K562 (cell line): ENCODE measurements around the gene TMEM131L. TPM values are rescaled to one million over a fixed set of nuclear protein-coding genes. Genes with fewer than 3 reads are reported as not detected.

Experiments
- ATAC-seq: fragments of 200-7000 bp; cut with Tn5 transposase; 3 replicates; pipeline ENCODE4 v1.9.1; 2020; ENCODE audit warnings: moderate library complexity
- BruUV-seq: library from RNA; stranded (reverse); fragments of 400-500 nt; replicated peaks from 2 replicates; lab custom pipeline; 2021; lab: Mats Ljungman, UMichigan
- CTCF ChIA-PET: fragments of 300-600 bp; formaldehyde crosslinking; extraction: SDS; loops from one replicate; lab custom pipeline; 2021; ENCODE audit warnings: low intra/inter-chr PET ratio; lab: Yijun Ruan, JAX
- POLR2A ChIA-PET: fragments of 300-600, 350-650 bp; sonication (Branson Sonifier 250); formaldehyde crosslinking; extraction: SDS; loops from one replicate; lab custom pipeline; 2021; ENCODE audit warnings: antibody characterized with exemption, inconsistent platforms; lab: Yijun Ruan, JAX
- DNase-seq, 4 experiments: peaks; one replicate each; pipeline versions ENCODE4 v3.0.0 to v3.0.0-alpha.2; 2011 to 2018; ENCODE audit warnings: low spot score in 3 of 4, mixed read lengths in 3 of 4; ENCODE audit errors: extremely low read depth in 1 of 4
- FAIRE-seq: peaks from 2 replicates; lab custom pipeline; 2011; peaks lifted over from hg19 to GRCh38; lab: Jason Lieb, UNC
- H2AFZ ChIP-seq: 2 replicates; pipeline ENCODE4 v1.6.0; 2011; ENCODE audit warnings: low read depth, low read length, control low read depth, inconsistent platforms
- H3K27ac ChIP-seq: fragments of 200-600 bp; 3 replicates; pipeline ENCODE4 v1.8.0; 2011; ENCODE audit warnings: low read depth, mild to moderate bottlenecking, control low read depth, inconsistent platforms, low read length, moderate library complexity, mixed read lengths; ENCODE audit errors: extremely low read depth
- H3K27me3 ChIP-seq, 2 experiments: fragments of 300-600 bp in 1 of 2; 2 replicates in 1 of 2; 3 replicates in 1 of 2; pipeline versions ENCODE4 v1.6.0 to v1.8.0; 2011; ENCODE audit warnings: inconsistent platforms in 2 of 2, low read length in 2 of 2, mild to moderate bottlenecking in 1 of 2, mixed read lengths in 1 of 2, moderate library complexity in 1 of 2; ENCODE audit not compliant: control insufficient read depth in 2 of 2, insufficient read depth in 2 of 2
- H3K36me3 ChIP-seq: fragments of 300-600 bp; 3 replicates; pipeline ENCODE4 v1.8.0; 2011; ENCODE audit warnings: mild to moderate bottlenecking, low read length, inconsistent platforms; ENCODE audit not compliant: control insufficient read depth, insufficient read depth
- H3K4me1 ChIP-seq, 2 experiments: fragments of 200-600 bp in 1 of 2; replicated peaks in 1 of 2; 2 replicates in 1 of 2; 3 replicates in 1 of 2; pipeline versions ENCODE4 v1.5.1 to v1.8.0; 2011; ENCODE audit warnings: inconsistent platforms in 2 of 2, low read length in 2 of 2, mild to moderate bottlenecking in 1 of 2, mixed read lengths in 1 of 2, moderate library complexity in 1 of 2; ENCODE audit not compliant: control insufficient read depth in 2 of 2, insufficient read depth in 2 of 2
- H3K4me2 ChIP-seq: 2 replicates; pipeline ENCODE4 v1.6.1; 2011; ENCODE audit warnings: low read length, control low read depth, inconsistent platforms, mixed read lengths; ENCODE audit not compliant: insufficient read depth
- H3K4me3 ChIP-seq: fragments of 200-600 bp; sonication (generic), shearing (Covaris generic); 2 replicates; pipeline ENCODE4 v1.5.1; 2016; ENCODE audit warnings: control low read depth, inconsistent platforms
- H3K79me2 ChIP-seq: fragments of 200-600 bp; 3 replicates; pipeline ENCODE4 v1.8.0; 2011; ENCODE audit warnings: low read length, inconsistent platforms; ENCODE audit not compliant: control insufficient read depth, insufficient read depth
- H3K9ac ChIP-seq, 2 experiments: 2 replicates each; pipeline versions ENCODE4 v1.6.0 to v1.6.1; 2011; ENCODE audit warnings: low read depth in 2 of 2, low read length in 2 of 2, control low read depth in 1 of 2, inconsistent platforms in 1 of 2, mild to moderate bottlenecking in 1 of 2, mixed read lengths in 1 of 2; ENCODE audit not compliant: insufficient read depth in 1 of 2
- H3K9me1 ChIP-seq: one replicate; pipeline ENCODE4 v1.6.0; 2011; ENCODE audit warnings: inconsistent platforms, mild to moderate bottlenecking, low read length, moderate library complexity; ENCODE audit not compliant: control insufficient read depth, insufficient read depth
- H3K9me3 ChIP-seq: replicated peaks from 2 replicates; pipeline ENCODE4 v1.5.1; 2011; ENCODE audit warnings: low read depth, low read length, inconsistent platforms; ENCODE audit not compliant: control insufficient read depth, insufficient read depth
- H4K20me1 ChIP-seq: replicated peaks from 2 replicates; pipeline ENCODE4 v1.6.1; 2011; ENCODE audit warnings: low read length, inconsistent platforms, mixed read lengths; ENCODE audit not compliant: control insufficient read depth, insufficient read depth
- C11orf30 ChIP-seq: fragments of 450-650 bp; IDR thresholded peaks from 2 replicates; pipeline ENCODE4 v1.6.1; 2016; ENCODE audit warnings: low read depth, mild to moderate bottlenecking
- CEBPB ChIP-seq: fragments of 450-650 bp; IDR thresholded peaks from 2 replicates; pipeline ENCODE4 v1.6.1; 2016; ENCODE audit warnings: missing genetic modification characterization, missing compliant biosample characterization
- COPS2 ChIP-seq: fragments of 450-650 bp; conservative IDR thresholded peaks from 2 replicates; pipeline ENCODE4 v1.6.1; 2016; ENCODE audit warnings: mild to moderate bottlenecking, moderate library complexity
- DNMT1 ChIP-seq: fragments of 450-650 bp; IDR thresholded peaks from 2 replicates; pipeline ENCODE4 v1.6.1; 2016; ENCODE audit warnings: antibody characterized with exemption, mild to moderate bottlenecking
- EZH2 ChIP-seq: IDR thresholded peaks from 2 replicates; pipeline ENCODE4 v1.6.1; 2012; ENCODE audit warnings: low read depth, mild to moderate bottlenecking, inconsistent platforms, low read length, borderline replicate concordance
- HCFC1 ChIP-seq: IDR thresholded peaks from 2 replicates; pipeline ENCODE4 v1.6.1; 2012; ENCODE audit warnings: low read depth, low read length, improper control_type of control experiment
- HDAC8 ChIP-seq: fragments of 450-650 bp; IDR thresholded peaks from 2 replicates; pipeline ENCODE4 v1.6.1; 2016; ENCODE audit warnings: mild to moderate bottlenecking, missing genetic modification characterization, moderate library complexity, missing compliant biosample characterization
- HNRNPL ChIP-seq: fragments of 200-400 bp; formaldehyde crosslinking; IDR thresholded peaks from 2 replicates; pipeline ENCODE4 v1.6.1; 2017; ENCODE audit warnings: low read depth, mild to moderate bottlenecking, low read length
- LEF1 ChIP-seq: fragments of 450-650 bp; IDR thresholded peaks from 2 replicates; pipeline ENCODE4 v1.6.1; 2016; ENCODE audit warnings: mild to moderate bottlenecking
- MAX ChIP-seq: sonication (generic); formaldehyde crosslinking; IDR thresholded peaks from 2 replicates; pipeline ENCODE4 v1.9.0; 2022; ENCODE audit warnings: mild to moderate bottlenecking, missing genetic modification reagents
- NFE2 ChIP-seq: IDR thresholded peaks from 2 replicates; pipeline ENCODE4 v1.6.1; 2014; ENCODE audit warnings: antibody characterized with exemption, low read depth
- PTTG1 ChIP-seq: fragments of 450-650 bp; IDR thresholded peaks from 2 replicates; pipeline ENCODE4 v1.6.1; 2016; ENCODE audit warnings: low read depth, mild to moderate bottlenecking, missing genetic modification characterization, missing compliant biosample characterization
- USF2 ChIP-seq: sonication (generic); formaldehyde crosslinking; IDR thresholded peaks from 2 replicates; pipeline ENCODE4 v1.5.0; 2020; ENCODE audit warnings: missing genetic modification reagents
- ZNF316 ChIP-seq: fragments of 450-650 bp; IDR thresholded peaks from 2 replicates; pipeline ENCODE4 v1.6.1; 2016
- WGBS: fragments of 100-300 bp; shearing (Covaris generic); methylation state at CpG from one replicate; pipeline ENCODE4 v1.1.6; 2016; ENCODE audit warnings: low coverage, mixed read lengths; ENCODE audit not compliant: insufficient coverage; ENCODE audit errors: missing lambda C conversion rate; 5-methylcytosine and 5-hydroxymethylcytosine counted together
- in situ Hi-C: fragments of 300-500 bp; cut with MboI; formaldehyde crosslinking; loops from 4 replicates; pipeline ENCODE4 v1.15.0; 2018; ENCODE audit warnings: inconsistent platforms, mixed read lengths
- intact Hi-C: fragments of 100-400 bp; cut with micrococcal nuclease; formaldehyde crosslinking; loops from 2 replicates; pipeline ENCODE4 v1.14.2; 2022
- polyA plus RNA-seq, 8 experiments: library from polyadenylated mRNA; depleted of rRNA in 4 of 8; stranded (reverse) in 5 of 8; unstranded in 3 of 8; fragments of >200 nt; fragmentation: Nextera tagmentation in 2 of 8; fragmentation: Illumina TruSeq in 1 of 8; extraction: Ambion mirVana in 2 of 8; extraction: Trizol in 1 of 8; gene quantifications; 2 replicates each; pipeline versions ENCODE4 v1.2.1 to v1.2.3, GENCODE V29; 2011 to 2014; ENCODE audit warnings: inconsistent platforms in 1 of 8, missing spikeins in 1 of 8
- total RNA-seq, 7 experiments: library from RNA; depleted of rRNA in 6 of 7; stranded (reverse); fragments of >200 nt in 6 of 7; fragmentation: Illumina TruSeq in 2 of 7; extraction: Trizol in 2 of 7; gene quantifications; 2 replicates each; pipeline versions ENCODE4 v1.2.1 to v1.2.3, GENCODE V29; 2011 to 2021; ENCODE audit warnings: low replicate concordance in 1 of 7
- TF ChIP-seq, protein P1 (sequence below), 3 experiments: fragments of 200-800 bp in 1 of 3; fragments of 250-450 bp in 1 of 3; fragments of 450-650 bp in 1 of 3; sonication (Bioruptor Pico) in 1 of 3; sonication (Bioruptor generic) in 1 of 3; formaldehyde crosslinking in 1 of 3; IDR thresholded peaks; 2 replicates each; pipeline versions ENCODE4 v1.6.1 to v1.8.0; 2016 to 2022; ENCODE audit warnings: mild to moderate bottlenecking in 2 of 3, missing genetic modification characterization in 2 of 3, missing compliant biosample characterization in 1 of 3, moderate library complexity in 1 of 3

The TMEM131L gene
- total and polyA plus RNA-seq, 9 of the 15 experiments (the other 6 are each of a cell fraction or from before 2014, with no cell fraction given), result 1.2 to 20.8 (median 12.9) TPM

GRCh38 chr4:153506341-153507309 is 40.5 kb downstream of the TMEM131L start:
- H3K27ac ChIP-seq, result no peak overlapping the region
- no peak overlapping the region; the same call in 1 of the 2 replicates for H3K4me2 ChIP-seq
- peaks cover 4% of the 10 kb centered on the region; the same call in 1 of the 2 replicates for H4K20me1 ChIP-seq
- no TSS peak for BruUV-seq
- H3K36me3 ChIP-seq, result peaks cover 15% of the 10 kb centered on the region
- H3K27me3 ChIP-seq, result no peaks in the 10 kb centered on the region
- peak; percentile 19 for FAIRE-seq
- WGBS, result 62% methylated on average over 9 of the region's 11 CpGs
- no peaks in the 10 kb centered on the region for H3K9me3 ChIP-seq
- H3K79me2 ChIP-seq, result peaks cover 42% of the 10 kb centered on the region
- peaks cover 9 to 14% of the 10 kb centered on the region in 2 experiments; a peak in 4 of 5 replicates for H3K4me1 ChIP-seq
- no peak overlapping the region; a peak in 1 of 4 replicates for H3K9ac ChIP-seq
- in situ Hi-C loops (no loop called here), intact Hi-C loops (no loop called here)
- CTCF ChIA-PET, result no interaction called here
- no peak overlapping the region for H3K4me3 ChIP-seq
- ATAC-seq, result peak; percentile 86
- no peaks in the 10 kb centered on the region for H3K9me1 ChIP-seq
- peak in 1 of 4 experiments; percentile 36 for DNase-seq
- no peak overlapping the region for H2AFZ ChIP-seq
- POLR2A ChIA-PET, result interaction anchor here (0.7 to 1.1 kb wide), 2 partner anchors 39 to 1165 kb away, joined by 3 read pairs; no protein-coding TSS in a partner anchor
- TF ChIP-seq EZH2 (no peak), LEF1 (no peak), DNMT1 (no peak), PTTG1 (tag) (no peak), ZNF316 (peak; percentile 31; the same call in 1 of the 2 replicates), NFE2 (peak; percentile 69), USF2 (CRISPR knock-in tag) (no peak), C11orf30 (peak; percentile 52), COPS2 (no peak), HDAC8 (tag) (no peak), MAX (CRISPR knock-in tag) (no peak), HCFC1 (no peak), HNRNPL (no peak), CEBPB (tag) (peak; percentile 62)
- TF ChIP-seq, protein P1, sequence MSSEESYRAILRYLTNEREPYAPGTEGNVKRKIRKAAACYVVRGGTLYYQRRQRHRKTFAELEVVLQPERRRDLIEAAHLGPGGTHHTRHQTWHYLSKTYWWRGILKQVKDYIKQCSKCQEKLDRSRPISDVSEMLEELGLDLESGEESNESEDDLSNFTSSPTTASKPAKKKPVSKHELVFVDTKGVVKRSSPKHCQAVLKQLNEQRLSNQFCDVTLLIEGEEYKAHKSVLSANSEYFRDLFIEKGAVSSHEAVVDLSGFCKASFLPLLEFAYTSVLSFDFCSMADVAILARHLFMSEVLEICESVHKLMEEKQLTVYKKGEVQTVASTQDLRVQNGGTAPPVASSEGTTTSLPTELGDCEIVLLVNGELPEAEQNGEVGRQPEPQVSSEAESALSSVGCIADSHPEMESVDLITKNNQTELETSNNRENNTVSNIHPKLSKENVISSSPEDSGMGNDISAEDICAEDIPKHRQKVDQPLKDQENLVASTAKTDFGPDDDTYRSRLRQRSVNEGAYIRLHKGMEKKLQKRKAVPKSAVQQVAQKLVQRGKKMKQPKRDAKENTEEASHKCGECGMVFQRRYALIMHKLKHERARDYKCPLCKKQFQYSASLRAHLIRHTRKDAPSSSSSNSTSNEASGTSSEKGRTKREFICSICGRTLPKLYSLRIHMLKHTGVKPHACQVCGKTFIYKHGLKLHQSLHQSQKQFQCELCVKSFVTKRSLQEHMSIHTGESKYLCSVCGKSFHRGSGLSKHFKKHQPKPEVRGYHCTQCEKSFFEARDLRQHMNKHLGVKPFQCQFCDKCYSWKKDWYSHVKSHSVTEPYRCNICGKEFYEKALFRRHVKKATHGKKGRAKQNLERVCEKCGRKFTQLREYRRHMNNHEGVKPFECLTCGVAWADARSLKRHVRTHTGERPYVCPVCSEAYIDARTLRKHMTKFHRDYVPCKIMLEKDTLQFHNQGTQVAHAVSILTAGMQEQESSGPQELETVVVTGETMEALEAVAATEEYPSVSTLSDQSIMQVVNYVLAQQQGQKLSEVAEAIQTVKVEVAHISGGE (CRISPR knock-in tag; IDR thresholded peaks at IDR 0.05), result no peak
